ENCODE data around the gene MYO1D.

- TF ChIP-seq, protein P1, sequence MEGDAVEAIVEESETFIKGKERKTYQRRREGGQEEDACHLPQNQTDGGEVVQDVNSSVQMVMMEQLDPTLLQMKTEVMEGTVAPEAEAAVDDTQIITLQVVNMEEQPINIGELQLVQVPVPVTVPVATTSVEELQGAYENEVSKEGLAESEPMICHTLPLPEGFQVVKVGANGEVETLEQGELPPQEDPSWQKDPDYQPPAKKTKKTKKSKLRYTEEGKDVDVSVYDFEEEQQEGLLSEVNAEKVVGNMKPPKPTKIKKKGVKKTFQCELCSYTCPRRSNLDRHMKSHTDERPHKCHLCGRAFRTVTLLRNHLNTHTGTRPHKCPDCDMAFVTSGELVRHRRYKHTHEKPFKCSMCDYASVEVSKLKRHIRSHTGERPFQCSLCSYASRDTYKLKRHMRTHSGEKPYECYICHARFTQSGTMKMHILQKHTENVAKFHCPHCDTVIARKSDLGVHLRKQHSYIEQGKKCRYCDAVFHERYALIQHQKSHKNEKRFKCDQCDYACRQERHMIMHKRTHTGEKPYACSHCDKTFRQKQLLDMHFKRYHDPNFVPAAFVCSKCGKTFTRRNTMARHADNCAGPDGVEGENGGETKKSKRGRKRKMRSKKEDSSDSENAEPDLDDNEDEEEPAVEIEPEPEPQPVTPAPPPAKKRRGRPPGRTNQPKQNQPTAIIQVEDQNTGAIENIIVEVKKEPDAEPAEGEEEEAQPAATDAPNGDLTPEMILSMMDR (CRISPR knock-in tag; IDR thresholded peaks at IDR 0.05), result no peak
- no peak for TF ChIP-seq PCBP2 (optimal IDR thresholded peaks at IDR 0.05; ENCODE audit: low read depth, low read length, poor library complexity, severe bottlenecking)
- no peak for TF ChIP-seq ZNF101 (CRISPR knock-in tag; IDR thresholded peaks at IDR 0.05; ENCODE audit: borderline replicate concordance, low read depth)
- TF ChIP-seq CBX5 (CRISPR knock-in tag; IDR thresholded peaks at IDR 0.05; ENCODE audit: borderline replicate concordance), result no peak
- no peak for TF ChIP-seq HIC2 (CRISPR knock-in tag; IDR thresholded peaks at IDR 0.05; ENCODE audit: low read depth)
- TF ChIP-seq U2AF2 (IDR thresholded peaks at IDR 0.05; ENCODE audit: low read depth, low read length), result no peak
Measured at GRCh38 chr17:32504166-32504990, 372.5 kb downstream of the MYO1D start.

Data from HepG2 (cell line).